Stimulated activated CD4-positive, alpha-beta T cell treated with anti-CD3 and anti-CD28 coated beads, Interleukin-15, amount 100 ng/mL, for 24 hours (primary cell): ENCODE results near the gene ACSL4.
"Not testable (repeated sequence)": the region's sequence is repeated elsewhere in the genome, so short reads cannot be mapped to it uniquely, and the experiment has no call there.

ENCODE experiments used
- DNase-seq: peaks from one replicate; pipeline ENCODE4 v3.0.0-alpha.2; 2020

ACSL4 gene

DNA sequence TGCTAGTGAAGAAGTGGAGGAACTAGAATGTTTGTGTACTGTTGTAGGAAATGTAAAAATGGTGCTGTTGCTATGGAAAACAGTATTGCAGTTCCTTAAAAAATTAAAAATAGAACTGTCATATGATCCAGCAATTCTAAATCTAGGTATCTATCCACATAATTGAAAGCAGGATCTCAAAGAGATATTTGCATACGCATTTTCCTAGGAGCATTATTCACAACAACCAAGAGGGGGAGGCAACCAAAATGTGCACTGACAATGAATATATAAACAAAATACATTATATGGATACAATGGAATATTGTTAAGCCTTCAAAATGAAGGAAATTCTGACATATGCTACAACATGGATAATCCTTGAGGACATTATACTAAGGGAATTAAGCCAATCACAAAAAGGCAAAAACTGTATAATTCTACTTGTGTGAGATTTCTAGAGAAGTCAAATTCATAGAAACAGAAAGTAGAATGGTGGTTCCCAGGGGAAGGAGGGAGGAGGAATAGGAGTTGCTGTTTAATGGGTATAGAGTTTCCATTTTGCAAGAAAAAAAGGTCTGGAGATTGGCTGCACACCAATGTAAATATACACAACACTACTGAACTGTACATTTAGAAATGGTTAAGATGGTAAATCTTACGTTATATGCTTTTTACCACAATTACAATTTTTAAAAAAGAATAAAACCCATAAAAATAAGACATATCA, 72.5 kb downstream of the ACSL4 start:
- no peak for DNase-seq

DNA sequence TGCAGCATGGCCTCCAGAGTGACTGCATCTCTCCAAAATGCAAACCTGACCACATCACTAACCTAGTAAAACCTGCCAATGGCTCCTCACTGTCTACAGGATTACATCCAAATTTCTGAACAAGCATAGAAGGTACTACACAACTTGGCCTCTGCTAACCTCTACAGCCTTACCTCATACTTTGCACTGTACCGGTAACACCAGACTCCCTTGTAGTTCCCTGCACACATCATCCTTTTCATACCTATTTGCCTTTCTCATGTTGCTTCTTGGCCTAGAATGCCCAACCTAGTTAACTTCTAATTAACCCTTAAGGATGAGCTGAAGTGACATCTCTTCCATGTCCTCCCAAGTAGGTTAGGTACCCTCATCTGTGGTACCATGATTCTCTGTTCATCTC, 74.7 kb downstream of the ACSL4 start:
- no peak for DNase-seq

GRCh38 chrX:109657364-109657763, 75.7 kb downstream of the ACSL4 start:
- DNase-seq = not testable (repeated sequence)

DNA sequence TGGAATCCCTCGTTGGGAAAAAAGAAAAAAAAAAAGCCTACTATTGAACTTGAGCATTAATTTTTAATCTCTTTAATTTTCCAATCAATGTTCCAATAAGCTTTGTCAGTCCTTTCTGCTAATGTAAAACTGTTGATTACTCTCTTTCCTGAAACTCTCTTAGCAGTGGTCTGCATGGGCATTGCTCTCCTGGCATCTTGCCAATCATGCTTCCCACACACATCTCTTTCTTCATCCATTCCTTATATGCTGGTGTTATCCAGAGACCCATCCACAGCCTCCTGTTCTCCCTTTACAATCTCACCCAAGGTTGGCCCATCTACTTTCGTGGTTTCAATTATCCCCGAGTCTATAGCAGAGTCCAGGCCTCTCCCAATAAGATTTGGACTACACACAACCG, 76.3 kb downstream of the ACSL4 start:
- no peak for DNase-seq

GRCh38 chrX:109655502-109656201, 77.4 kb downstream of the ACSL4 start:
- DNase-seq = no peak

DNA sequence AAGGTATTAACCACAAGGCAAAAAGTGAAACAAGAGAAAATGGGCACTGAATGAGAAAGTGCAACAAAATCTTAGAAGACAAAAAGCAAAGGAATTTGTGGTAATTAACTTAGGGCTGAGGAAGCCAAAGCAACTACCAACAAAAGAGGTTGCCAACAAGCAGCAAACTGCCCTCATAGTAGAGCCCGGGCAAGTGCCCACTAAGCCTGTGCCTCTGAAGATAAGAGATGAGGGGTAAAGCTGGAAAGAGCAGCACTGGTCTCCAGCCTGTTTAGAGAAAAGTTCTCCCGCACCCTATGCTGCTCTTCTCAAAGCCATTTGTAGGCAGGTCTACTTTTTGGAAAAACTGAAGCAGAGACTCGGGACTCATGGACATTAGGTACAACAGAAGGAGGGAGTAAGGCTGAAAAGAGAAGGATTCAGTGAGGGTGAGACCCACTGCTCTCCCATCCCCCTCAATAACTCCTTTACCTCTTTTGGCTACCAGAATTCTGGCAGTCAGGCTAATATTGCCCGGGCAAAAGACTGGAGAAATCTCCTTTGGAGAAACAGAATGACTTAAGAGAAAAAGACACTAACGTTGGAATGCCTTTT, 78.4 kb downstream of the ACSL4 start:
- no peak for DNase-seq

GRCh38 chrX:109644671-109645070, 88.4 kb downstream of the ACSL4 start:
- not testable (repeated sequence) for DNase-seq

DNA sequence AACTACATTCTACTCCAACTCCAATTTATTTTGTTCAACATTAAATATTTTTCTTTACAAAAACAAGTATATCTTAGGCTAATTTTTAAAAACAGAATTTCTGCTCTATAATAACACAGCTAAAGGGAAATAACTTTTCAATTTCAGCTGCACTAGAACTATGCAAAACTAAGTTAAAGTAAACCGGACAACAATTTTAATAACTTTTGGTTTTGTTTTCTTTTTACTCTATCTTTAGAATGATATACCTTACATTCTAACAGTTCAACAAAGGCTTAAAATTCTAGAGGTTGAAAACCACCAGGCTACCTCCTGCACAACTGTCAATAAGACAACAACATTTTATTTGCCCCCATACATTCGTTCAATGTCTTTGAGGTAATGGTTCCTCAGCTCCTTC, 89.4 kb downstream of the ACSL4 start:
- no peak for DNase-seq

DNA sequence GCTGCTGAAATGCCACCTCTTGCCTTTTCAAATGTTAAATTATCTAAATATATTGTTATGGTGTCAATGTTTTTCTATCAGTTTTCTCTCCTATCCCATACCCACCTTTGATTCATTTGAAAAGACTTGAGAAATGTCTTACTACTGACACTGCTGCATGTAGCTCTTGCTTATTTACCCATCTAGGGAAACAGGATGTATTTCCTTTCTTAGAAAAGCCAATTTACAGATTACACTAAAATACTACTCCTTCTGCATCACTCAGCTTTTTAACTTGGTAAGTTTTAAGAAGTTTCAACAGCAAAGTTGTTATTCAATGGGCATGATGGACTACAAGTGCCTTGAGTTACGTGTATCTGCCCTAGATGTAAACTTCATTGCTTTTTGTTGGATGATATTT, 94.9 kb downstream of the ACSL4 start:
- DNase-seq = no peak

- not testable (repeated sequence) for DNase-seq
Measured at GRCh38 chrX:109637477-109637876, 95.6 kb downstream of the ACSL4 start.

DNA sequence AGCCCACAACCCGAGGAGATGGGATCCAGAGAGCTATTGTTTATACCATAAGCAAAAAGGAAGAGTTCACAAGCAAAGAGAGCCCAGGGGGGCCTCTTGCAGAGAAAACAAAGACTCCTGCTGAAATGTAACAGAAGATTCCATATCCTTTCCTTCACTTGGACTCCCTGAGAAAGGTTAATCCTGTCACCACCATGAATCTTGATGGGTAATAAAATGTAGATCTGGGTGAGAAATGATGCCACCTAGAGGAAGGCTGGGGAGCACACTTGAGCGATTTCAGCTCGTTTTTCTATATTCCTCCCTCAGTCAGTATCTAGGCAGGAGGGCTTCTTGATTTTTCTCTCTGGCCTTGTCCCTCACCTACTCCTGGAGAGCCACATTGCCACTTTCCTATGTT, 97.9 kb downstream of the ACSL4 start:
- no peak for DNase-seq

GRCh38 chrX:109632906-109633504, 100.1 kb downstream of the ACSL4 start:
- DNase-seq = no peak

DNA sequence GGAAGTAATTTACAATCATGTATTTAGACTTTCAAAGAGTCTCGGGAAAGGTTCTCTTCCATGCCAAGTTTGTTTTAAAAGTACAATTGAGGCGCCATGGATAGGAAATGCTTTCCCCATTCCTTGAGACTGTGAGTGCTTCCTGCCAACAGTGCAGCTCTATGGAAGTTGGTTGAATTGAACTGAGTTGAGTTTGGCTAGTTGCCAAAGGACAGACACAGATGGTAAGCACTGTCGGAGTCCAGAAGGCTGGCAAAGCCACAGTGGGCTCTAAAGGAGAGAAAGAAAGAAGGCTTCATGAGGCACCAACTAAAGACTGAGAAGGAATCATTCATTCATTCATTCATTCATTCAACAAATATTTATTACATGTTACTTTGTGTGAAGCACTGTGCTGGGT, 103.7 kb downstream of the ACSL4 start:
- no peak for DNase-seq

DNA sequence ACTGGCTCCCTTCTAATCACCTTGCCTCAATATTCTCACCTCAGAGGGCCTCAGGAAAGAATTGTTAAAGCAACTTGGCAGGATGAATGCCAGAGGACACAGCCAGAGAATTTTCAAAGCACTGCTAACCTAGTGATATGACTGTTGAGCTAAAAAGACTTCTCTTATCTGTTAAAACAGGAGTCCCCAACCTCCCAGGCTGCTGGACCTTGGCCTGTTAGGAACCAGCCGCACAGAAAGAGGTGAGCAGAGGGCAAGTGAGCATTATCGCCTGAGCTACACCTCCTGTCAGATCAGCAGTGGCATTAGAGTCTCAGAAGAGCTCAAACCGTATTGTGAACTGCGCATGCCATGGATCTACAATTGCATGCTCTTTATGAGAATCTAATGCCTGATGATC, 106.4 kb downstream of the ACSL4 start:
- no peak for DNase-seq

DNA sequence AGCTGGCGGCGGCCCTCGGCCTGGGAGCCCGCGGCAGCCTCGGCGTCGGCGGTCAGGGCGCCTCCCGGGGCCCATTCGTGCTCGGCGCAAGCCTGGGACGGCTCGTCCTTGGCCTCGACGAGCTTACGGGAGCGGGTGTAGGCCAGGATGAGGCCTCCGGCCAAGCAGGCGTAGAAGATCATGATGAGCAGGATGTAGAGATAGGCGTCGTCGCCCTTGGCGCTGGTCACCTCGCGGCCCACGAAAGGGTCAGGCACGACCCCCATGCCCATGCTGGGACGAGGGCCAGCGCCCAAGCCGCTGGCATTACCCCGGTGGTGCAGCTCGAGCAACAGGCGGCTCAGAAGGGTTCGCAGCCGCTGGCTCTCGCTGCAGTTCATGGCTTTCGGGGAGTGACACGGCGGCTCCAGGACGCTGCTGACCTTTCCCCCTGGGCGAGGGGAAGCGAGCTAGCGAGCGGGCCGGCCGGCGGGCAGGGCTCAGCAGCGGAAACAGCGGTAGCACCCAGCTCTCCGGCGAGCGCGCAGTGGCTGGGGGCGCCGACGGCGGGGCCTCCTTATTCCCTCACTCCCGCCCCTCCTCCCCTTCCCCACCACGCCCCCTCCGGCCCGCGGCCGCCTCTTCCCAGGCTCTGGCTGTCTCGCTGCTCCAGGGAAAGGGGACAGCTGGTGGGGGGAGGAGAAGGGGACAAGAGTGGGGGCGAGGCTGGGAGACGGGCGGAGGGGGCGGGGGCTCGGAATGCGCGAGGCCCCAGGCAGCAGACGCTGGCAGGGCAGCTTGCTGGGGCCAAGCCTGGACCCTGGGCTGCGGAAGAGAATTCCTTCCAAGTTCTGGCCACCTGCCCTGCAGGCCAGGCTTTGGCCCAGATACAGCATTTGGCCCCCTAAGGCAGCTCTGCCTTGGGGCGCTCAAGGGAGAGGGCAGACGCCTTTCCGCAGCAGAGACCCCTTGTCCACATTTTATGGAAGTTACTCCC, 108.1 kb downstream of the ACSL4 start, which contains the start of gene KCNE5:
TSS of gene KCNE5 (minus strand) at position 532 of the 976 bp plus-strand sequence. CDS start at position 380, 152 bp downstream.
- no peak for DNase-seq

GRCh38 chrX:109623997-109624396, 109.1 kb downstream of the ACSL4 start:
- no peak for DNase-seq

GRCh38 chrX:109622270-109622669, 110.8 kb downstream of the ACSL4 start:
- no peak for DNase-seq

- no peak for DNase-seq
Measured at GRCh38 chrX:109619771-109620170, 113.3 kb downstream of the ACSL4 start.

- DNase-seq = no peak
Measured at GRCh38 chrX:109614951-109615350, 118.1 kb downstream of the ACSL4 start.

DNA sequence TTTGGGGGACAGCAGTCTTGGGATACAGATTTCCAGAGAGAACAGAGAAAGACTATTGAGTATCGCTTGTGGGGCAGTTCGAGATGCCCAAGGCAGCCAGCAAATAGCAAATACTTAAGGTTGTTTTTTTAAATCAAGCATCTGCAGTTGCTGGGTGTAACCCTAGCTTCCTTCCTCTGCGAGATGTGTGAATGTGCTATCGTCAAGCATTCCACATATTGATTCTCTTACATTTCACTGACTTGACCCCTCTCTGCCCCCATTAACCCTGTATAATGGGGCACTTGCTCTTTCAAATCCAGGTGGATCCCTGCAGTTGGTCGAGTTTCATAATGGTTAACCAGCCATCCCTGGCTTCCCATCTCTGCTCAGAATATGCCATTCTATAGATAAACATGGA, 131.6 kb downstream of the ACSL4 start:
- no peak for DNase-seq

- no peak for DNase-seq
Measured at GRCh38 chrX:109600237-109600651, 132.8 kb downstream of the ACSL4 start.

DNA sequence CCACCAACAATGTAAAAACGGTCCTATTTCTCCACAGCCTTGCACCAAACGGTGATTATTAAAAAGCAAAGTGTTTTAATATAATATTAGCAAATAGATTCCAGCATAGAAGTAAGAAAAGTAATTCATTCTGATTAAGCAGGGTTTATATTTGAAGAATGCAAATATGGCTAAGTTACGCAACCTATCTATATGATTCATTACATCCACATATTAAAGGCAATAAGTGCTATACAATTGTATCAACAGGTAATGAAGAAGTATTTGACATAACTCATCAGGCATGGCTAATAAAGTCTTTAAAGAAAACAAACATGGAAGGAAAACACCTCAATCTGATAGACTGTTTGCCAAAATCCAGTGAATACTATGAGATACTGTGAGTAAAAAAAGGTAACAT, 137.0 kb downstream of the ACSL4 start:
- DNase-seq = no peak
